ENCODE results near the gene C15orf62. TPM values are rescaled to one million over a fixed set of nuclear protein-coding genes. Genes with fewer than 3 reads are reported as not detected.

Gene C15orf62
- total RNA-seq, 1 donor from 2014 or later, result 6.5 TPM

DNA sequence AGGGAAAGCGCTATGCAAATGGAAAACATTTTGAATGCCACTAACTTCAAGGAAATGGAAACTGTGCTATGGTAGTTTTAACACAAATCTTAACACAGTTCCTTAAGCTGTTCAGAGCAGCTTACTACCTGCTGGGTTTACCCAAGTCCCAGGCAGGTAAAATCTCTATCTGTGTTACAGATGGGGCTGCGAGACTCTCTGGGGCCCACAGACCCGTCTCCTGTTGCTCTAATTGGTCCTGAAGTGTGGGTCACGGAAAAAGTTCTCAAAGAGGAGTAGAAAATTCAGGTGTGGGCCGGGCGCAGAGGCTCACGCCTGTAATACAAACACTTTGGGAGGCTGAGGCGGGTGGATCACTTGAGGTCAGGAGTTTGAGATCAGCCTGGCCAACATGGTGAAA is 20.2 kb downstream of the C15orf62 start:
- DNase-seq (no peak), ATAC-seq (ENCODE audit: low read depth) (no peak)
- Mint-ChIP-seq H3K36me3 (ENCODE audit: low read depth) (peaks cover 19% of the 10 kb centered on the region), H3K9me3 (no peaks in the 10 kb centered on the region), H3K4me1 (peaks cover 11% of the 10 kb centered on the region), H3K27ac (no peak overlapping the region), H3K27me3 (no peaks in the 10 kb centered on the region), H3K4me3 (no peak overlapping the region)
- ChIA-PET POLR2A (interaction anchor here (0.7 kb wide), 1 partner anchor 20 kb away, joined by 6 read pairs; the partner anchor contains the start of gene C15orf62), CTCF (interaction anchor here (0.6 to 1.5 kb wide), 3 partner anchors 8 to 51 kb away, joined by 3 to 6 read pairs (median 6); no protein-coding TSS in a partner anchor)
- TF ChIP-seq, protein P1, sequence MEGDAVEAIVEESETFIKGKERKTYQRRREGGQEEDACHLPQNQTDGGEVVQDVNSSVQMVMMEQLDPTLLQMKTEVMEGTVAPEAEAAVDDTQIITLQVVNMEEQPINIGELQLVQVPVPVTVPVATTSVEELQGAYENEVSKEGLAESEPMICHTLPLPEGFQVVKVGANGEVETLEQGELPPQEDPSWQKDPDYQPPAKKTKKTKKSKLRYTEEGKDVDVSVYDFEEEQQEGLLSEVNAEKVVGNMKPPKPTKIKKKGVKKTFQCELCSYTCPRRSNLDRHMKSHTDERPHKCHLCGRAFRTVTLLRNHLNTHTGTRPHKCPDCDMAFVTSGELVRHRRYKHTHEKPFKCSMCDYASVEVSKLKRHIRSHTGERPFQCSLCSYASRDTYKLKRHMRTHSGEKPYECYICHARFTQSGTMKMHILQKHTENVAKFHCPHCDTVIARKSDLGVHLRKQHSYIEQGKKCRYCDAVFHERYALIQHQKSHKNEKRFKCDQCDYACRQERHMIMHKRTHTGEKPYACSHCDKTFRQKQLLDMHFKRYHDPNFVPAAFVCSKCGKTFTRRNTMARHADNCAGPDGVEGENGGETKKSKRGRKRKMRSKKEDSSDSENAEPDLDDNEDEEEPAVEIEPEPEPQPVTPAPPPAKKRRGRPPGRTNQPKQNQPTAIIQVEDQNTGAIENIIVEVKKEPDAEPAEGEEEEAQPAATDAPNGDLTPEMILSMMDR (IDR thresholded peaks at IDR 0.05), result no peak
- intact Hi-C loops (cut with micrococcal nuclease), result loop anchor here (10.0 kb wide), 1 partner anchor 425 kb away; no protein-coding TSS in a partner anchor

DNA sequence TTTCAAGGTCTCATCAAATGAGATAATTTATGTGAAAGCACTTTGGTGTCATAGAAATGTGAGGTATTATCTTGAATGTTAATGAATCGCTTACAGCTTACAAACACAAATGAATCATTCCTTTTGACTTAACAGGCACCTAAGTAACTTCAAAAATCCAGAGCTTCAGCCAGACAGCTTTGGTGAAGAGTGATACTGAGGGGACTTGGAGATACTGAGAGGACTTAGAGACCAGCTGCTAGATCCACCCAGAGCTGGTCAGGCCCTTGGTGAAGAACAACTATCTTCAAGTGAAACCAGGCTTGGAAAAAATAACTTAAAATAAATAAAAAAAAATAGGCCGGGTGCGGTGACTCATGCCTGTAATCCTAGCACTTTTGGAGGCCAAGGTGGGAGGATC is 20.9 kb downstream of the C15orf62 start:
- H3K36me3 Mint-ChIP-seq (ENCODE audit: low read depth), result peaks cover 19% of the 10 kb centered on the region
- CTCF ChIA-PET, result interaction anchor here (0.7 to 1.5 kb wide), 2 partner anchors 9 to 52 kb away, joined by 3 to 6 read pairs; no protein-coding TSS in a partner anchor

DNA sequence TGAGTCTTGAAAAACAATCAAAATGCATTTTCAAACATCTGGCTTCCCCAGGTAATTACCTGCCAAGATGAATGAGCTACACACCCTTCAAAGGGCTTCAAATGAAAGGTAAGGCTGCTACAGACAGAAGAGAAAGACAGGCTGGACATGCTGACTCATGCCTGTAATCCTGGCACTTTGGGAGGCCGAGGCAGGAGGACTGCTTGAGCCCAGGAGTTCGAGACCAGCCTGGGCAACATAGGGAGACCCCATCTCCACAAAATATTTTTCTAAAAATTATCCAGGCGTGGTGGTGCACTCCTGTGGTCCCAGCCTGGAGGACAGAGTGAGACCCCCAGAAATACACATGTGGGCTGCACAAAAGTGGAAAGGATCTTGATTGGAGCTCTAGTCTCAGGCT is 22.6 kb downstream of the C15orf62 start:
- POLR2A ChIA-PET, result interaction anchor here (0.7 kb wide), 1 partner anchor 22 kb away, joined by 7 read pairs; no protein-coding TSS in a partner anchor
- DNase-seq (no peak), ATAC-seq (ENCODE audit: low read depth) (no peak)
- TF ChIP-seq, protein P1 (IDR thresholded peaks at IDR 0.05), result no peak
- H3K9me3 Mint-ChIP-seq, result no peaks in the 10 kb centered on the region
- CTCF ChIA-PET, result no interaction called here
- H3K27me3 Mint-ChIP-seq, result no peaks in the 10 kb centered on the region
- peaks cover 24% of the 10 kb centered on the region for H3K36me3 Mint-ChIP-seq (ENCODE audit: low read depth)
- no peak overlapping the region for H3K4me3 Mint-ChIP-seq
- peaks cover 10% of the 10 kb centered on the region for H3K4me1 Mint-ChIP-seq
- no peak overlapping the region for H3K27ac Mint-ChIP-seq
- intact Hi-C loops (cut with micrococcal nuclease), result no loop called here

More for the DNA sequence above, 20.9 kb downstream of the C15orf62 start:
- intact Hi-C loops (cut with micrococcal nuclease), result no loop called here
- TF ChIP-seq, protein P1 (IDR thresholded peaks at IDR 0.05), result no peak
- DNase-seq (no peak), ATAC-seq (ENCODE audit: low read depth) (no peak)
- Mint-ChIP-seq H3K4me1 (peaks cover 11% of the 10 kb centered on the region), H3K27me3 (no peaks in the 10 kb centered on the region), H3K4me3 (no peak overlapping the region), H3K27ac (no peak overlapping the region), H3K9me3 (no peaks in the 10 kb centered on the region)
- POLR2A ChIA-PET, result no interaction called here

DNA sequence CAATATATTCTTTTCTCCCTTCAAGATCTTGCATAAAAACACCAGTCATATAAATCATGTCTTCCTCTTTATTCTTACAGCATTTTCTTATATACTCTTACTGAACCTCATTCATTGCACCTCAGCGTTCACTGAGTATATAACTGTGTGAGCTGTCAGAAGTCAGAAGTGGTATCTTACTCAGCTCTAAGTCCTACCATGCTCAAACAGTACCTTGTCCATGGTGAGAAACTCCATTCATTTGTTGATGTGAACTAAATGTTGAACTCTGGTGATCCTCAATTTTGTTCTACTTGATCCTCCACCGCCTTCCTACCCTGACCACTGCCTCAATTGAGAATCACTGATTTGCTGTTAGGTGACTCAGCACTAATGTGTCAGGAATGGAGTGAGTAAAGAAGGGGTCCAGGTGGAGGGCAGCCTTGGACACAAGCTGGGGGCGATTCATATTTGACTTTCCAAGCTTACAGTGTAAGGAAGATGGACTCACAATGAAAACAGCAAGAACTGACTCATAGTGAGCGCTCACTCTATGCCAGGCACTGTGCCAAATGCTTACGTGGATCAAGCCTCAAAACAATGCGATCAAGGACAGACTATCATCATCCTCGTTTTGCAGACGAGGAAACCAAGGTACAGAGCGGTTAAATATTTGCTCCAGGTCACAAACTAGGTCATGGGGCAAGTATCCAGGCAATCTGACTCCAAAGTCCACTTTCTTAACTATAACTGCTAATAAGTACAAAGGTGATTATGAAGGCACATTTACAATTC is 23.6 kb downstream of the C15orf62 start:
- ChIA-PET POLR2A (no interaction called here), CTCF (interaction anchor here (0.5 kb wide), 1 partner anchor 134 kb away, joined by 3 read pairs; no protein-coding TSS in a partner anchor)
- H3K36me3 Mint-ChIP-seq (ENCODE audit: low read depth), result peaks cover 28% of the 10 kb centered on the region
- intact Hi-C loops (cut with micrococcal nuclease), result no loop called here
- peaks cover 6% of the 10 kb centered on the region for H3K4me1 Mint-ChIP-seq
- no peaks in the 10 kb centered on the region for H3K27me3 Mint-ChIP-seq
- no peak overlapping the region for H3K4me3 Mint-ChIP-seq
- TF ChIP-seq, protein P1 (IDR thresholded peaks at IDR 0.05), result no peak
- H3K9me3 Mint-ChIP-seq, result no peaks in the 10 kb centered on the region
- no peak overlapping the region for H3K27ac Mint-ChIP-seq
- DNase-seq, result no peak
- no peak for ATAC-seq (ENCODE audit: low read depth)

DNA sequence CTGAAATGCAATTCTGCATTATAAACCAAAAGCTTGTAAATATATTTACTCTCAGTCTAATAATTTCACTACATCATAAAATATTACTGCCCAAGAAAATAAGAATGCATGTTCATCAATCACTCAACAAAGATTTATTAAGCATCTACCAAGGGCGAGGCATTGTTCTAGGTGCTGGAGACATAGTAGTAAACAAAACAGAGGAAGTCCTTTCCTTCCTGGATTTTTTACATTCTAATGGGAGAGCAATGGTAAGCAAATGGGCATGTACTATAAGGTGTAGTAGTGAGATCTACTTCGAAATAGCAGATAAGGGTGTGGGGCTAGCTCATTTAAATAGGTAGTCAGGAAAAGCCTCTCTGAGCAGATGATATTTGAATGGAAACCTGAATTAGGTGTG is 26.3 kb downstream of the C15orf62 start:
- no peaks in the 10 kb centered on the region for H3K9me3 Mint-ChIP-seq
- no peaks in the 10 kb centered on the region for H3K27me3 Mint-ChIP-seq
- TF ChIP-seq, protein P1 (IDR thresholded peaks at IDR 0.05), result no peak
- no peak for DNase-seq
- ChIA-PET CTCF (no interaction called here), POLR2A (interaction anchor here (0.6 kb wide), 1 partner anchor 521 kb away, joined by 4 read pairs; no protein-coding TSS in a partner anchor)
- no peak for ATAC-seq (ENCODE audit: low read depth)
- H3K4me3 Mint-ChIP-seq, result no peak overlapping the region
- no peak overlapping the region for H3K27ac Mint-ChIP-seq
- peaks cover 7% of the 10 kb centered on the region for H3K4me1 Mint-ChIP-seq
- intact Hi-C loops (cut with micrococcal nuclease), result no loop called here
- H3K36me3 Mint-ChIP-seq (ENCODE audit: low read depth), result peaks cover 38% of the 10 kb centered on the region

All from activated B cell treated with CpG ODN at 0.5 μM for 24 hours (primary cell).